HepG2 (cell line): ENCODE results near the gene SYNGAP1. TPM values are rescaled to one million over a fixed set of nuclear protein-coding genes. Genes with fewer than 3 reads are reported as not detected.

Source experiments
- CSRNP1 ChIP-seq: sonication (generic); formaldehyde crosslinking; IDR thresholded peaks from 2 replicates; pipeline ENCODE4 v1.8.1; 2023; ENCODE audit warnings: mild to moderate bottlenecking, missing genetic modification reagents
- DNMT3B ChIP-seq: conservative IDR thresholded peaks from 2 replicates; pipeline ENCODE4 v1.6.1; 2016; ENCODE audit warnings: missing biosample characterization, control low read depth
- HDAC1 ChIP-seq: sonication (generic); formaldehyde crosslinking; IDR thresholded peaks from 2 replicates; pipeline ENCODE4 v1.5.1; 2020; ENCODE audit warnings: mild to moderate bottlenecking, missing genetic modification reagents
- HINFP ChIP-seq: sonication (generic); formaldehyde crosslinking; IDR thresholded peaks from 2 replicates; pipeline ENCODE4 v1.4.0; 2020; ENCODE audit warnings: low read depth, mild to moderate bottlenecking, missing genetic modification reagents
- KDM3A ChIP-seq: IDR thresholded peaks from 2 replicates; pipeline ENCODE4 v1.6.1; 2018; ENCODE audit warnings: low read depth, missing compliant biosample characterization
- MLX ChIP-seq: IDR thresholded peaks from 2 replicates; pipeline ENCODE4 v1.6.1; 2016
- NFE2L2 ChIP-seq: fragments of 150-350 bp; IDR thresholded peaks from 2 replicates; pipeline ENCODE4 v1.6.1; 2014; ENCODE audit warnings: low read length
- PAXIP1 ChIP-seq: sonication (generic); formaldehyde crosslinking; conservative IDR thresholded peaks from 2 replicates; pipeline ENCODE4 v1.4.0; 2020; ENCODE audit warnings: mild to moderate bottlenecking, missing genetic modification reagents, moderate library complexity
- PHB2 ChIP-seq: fragments of 450-650 bp; IDR thresholded peaks from 2 replicates; pipeline ENCODE4 v1.6.1; 2018; ENCODE audit not compliant: partially characterized antibody
- THRA ChIP-seq: sonication (generic); formaldehyde crosslinking; IDR thresholded peaks from 2 replicates; pipeline ENCODE4 v1.4.0; 2020; ENCODE audit warnings: missing genetic modification reagents, borderline replicate concordance
- TIGD3 ChIP-seq: sonication (generic); formaldehyde crosslinking; IDR thresholded peaks from 2 replicates; pipeline ENCODE4 v1.5.1; 2020; ENCODE audit warnings: mild to moderate bottlenecking, missing genetic modification reagents, borderline replicate concordance
- TMF1 ChIP-seq: sonication (generic); formaldehyde crosslinking; IDR thresholded peaks from 2 replicates; pipeline ENCODE4 v1.8.1; 2022; ENCODE audit warnings: low read depth, missing genetic modification reagents
- ZBTB42 ChIP-seq: sonication (generic); formaldehyde crosslinking; IDR thresholded peaks from 2 replicates; pipeline ENCODE4 v1.5.0; 2020; ENCODE audit warnings: mild to moderate bottlenecking, missing genetic modification reagents
- ZNF574 ChIP-seq: sonication (generic); formaldehyde crosslinking; IDR thresholded peaks from 2 replicates; pipeline ENCODE4 v1.4.0; 2020; ENCODE audit warnings: missing genetic modification reagents
- polyA plus RNA-seq, 8 experiments: library from polyadenylated mRNA; depleted of rRNA in 3 of 8; stranded (reverse) in 7 of 8; unstranded in 1 of 8; fragments of >200 nt; fragmentation: Illumina TruSeq in 4 of 8; extraction: Trizol in 4 of 8; gene quantifications; 2 replicates each; pipeline versions ENCODE4 v1.2.1 to v1.2.3, GENCODE V29; 2011 to 2016; ENCODE audit warnings: low read depth in 4 of 8, missing spikeins in 1 of 8, mixed read lengths in 1 of 8; ENCODE audit not compliant: insufficient read depth in 1 of 8
- total RNA-seq, 5 experiments: library from RNA; depleted of rRNA; stranded (reverse); fragments of >200 nt; fragmentation: Illumina TruSeq; extraction: Trizol; gene quantifications; 2 replicates each; pipeline ENCODE4 v1.2.3, GENCODE V29; 2016; ENCODE audit warnings: low read depth in 1 of 5

Gene SYNGAP1
- total and polyA plus RNA-seq, 2 of the 13 experiments (the other 11 are each of a cell fraction or from before 2014, with no cell fraction given) = 0.75 to 1.1 TPM

GRCh38 chr6:33391922-33392594 is 27.8 kb upstream of the SYNGAP1 start (continued):
- TF ChIP-seq PHB2 (no peak), KDM3A (CRISPR knock-in tag) (no peak), MLX (CRISPR knock-in tag) (no peak), HDAC1 (0 out of 2 replicates have a peak, but pooled peaks have one; percentile 58), TIGD3 (CRISPR knock-in tag) (0 out of 2 replicates have a peak, but pooled peaks have one; percentile 84), HINFP (CRISPR knock-in tag) (no peak; the same call in 1 of the 2 replicates), THRA (no peak), NFE2L2 (no peak), ZNF574 (CRISPR knock-in tag) (no peak), TMF1 (CRISPR knock-in tag) (peak; percentile 21; the same call in 1 of the 2 replicates), DNMT3B (no peak), ZBTB42 (CRISPR knock-in tag) (0 out of 2 replicates have a peak, but pooled peaks have one; percentile 23), PAXIP1 (CRISPR knock-in tag) (no peak), CSRNP1 (CRISPR knock-in tag) (peak; percentile 26; the same call in 1 of the 2 replicates)
